HG03064 (cell line): ENCODE results near the gene SLC66A2.

Experiments used
- ATAC-seq: cut with Tn5 transposase; IDR thresholded peaks from one replicate; pipeline ENCODE4 v1.9.1; 2021; ENCODE audit warnings: low read depth; ENCODE audit not compliant: unreplicated experiment

Gene SLC66A2

DNA sequence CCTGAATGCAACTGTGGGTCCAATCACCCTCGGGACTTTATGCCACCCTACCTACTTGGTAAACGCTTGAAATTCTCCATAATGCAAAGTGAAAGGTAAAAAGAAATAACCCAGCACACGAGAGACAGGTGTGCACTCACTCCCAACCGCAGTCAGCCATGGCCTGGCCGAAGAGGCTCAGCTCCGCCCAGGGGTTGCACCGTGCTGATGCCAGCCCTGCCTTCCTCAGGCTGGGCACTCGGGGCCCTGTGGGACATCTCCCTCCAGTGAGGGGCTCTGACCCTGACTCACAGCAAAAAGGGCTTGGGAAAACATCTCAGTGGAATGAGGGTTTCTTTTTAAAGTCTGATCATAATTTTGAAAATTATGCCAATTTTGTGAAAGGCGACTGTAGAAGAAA is 13.3 kb downstream of the SLC66A2 start:
- no peak for ATAC-seq

DNA sequence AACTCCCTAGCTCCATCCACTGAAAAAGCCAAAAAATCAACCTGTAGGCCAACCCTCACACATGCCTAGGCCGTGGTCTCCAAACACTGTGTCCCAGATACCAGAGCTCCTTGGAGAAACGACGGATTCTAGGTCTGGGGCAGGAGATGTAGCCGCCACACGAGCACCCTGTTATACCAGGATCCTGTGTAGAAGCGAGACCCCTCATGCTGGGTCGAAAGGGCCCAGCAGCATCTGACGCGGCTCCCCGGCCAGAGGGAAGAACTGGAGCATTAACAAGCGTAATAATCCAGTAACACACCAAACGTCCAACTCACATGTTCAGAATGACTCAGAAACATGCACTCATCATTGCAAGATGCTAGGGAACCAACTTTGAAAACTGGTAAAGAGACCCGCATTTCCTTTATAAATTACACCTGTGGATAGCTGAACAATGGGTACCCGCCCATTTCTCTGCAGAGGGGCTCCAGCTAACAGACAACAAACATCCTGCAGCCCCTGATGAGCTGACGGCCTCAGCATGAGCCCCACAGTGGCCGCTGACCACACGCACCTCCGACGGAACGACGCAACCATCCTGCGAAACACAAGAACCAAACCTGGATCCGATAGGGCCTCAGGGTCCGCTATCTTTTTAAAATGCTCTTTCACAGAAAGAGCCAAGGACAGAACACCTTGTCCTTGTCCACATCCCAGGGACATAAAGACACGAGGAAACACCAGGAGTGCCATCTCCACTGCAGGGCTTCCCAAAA is 14.2 kb downstream of the SLC66A2 start:
- ATAC-seq: no peak

DNA sequence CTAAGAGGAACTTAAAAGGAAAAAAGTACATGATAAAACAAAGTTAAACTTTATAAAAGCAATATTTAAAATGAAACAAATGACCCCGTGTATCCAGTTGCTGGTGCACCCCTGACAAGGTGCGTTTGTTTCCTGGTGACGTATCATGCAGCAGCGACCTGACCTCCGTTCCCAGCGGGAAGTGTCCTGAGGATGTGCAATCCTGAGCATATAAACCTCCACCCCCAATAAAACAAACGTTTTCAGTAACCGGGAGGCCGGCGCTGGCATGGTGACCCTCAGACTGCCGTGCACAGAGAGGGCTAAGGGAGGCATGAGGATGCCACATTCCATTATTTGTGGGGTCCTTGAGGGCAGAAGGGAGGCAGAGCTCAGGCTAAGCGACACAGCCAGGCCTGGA is 14.8 kb downstream of the SLC66A2 start:
- no peak for ATAC-seq

DNA sequence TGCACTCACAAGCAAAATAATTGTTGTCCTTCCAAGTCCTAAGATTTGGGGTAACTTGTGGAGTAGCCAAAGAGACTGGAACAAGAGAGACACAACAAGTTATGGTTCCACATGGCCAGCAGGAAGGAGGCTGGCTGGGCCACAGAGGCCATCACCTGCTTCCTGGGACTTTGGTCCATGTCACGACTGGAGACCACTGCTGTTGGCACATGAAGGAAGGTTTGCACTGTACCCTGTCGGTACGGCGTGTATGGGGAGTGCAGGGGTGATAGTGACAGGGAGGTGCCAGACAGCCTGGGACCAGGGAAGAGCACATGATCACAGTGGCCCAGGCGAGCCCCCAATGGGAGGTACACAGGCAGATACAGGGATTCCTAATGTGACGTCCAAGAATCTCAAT is 15.5 kb downstream of the SLC66A2 start:
- ATAC-seq: no peak

DNA sequence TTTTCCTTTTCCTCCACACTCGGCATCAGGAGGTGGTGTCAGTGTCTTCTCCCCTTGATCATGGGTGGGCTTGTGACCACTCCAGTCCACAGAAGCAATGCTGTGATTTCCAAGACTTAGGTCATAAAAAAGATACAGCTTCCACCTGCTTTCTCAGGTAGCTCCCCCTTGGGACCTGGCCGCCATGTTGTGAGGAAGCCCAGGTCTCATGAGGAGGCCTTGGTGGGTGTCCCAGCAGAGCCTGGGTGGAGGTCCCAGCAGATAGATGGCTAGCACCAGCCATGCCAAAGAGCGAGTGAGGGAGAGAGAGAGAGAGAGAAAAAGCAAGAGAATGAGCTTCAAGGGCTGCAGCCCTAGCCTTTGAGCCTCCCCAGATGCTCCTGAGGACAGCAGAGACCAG is 16.0 kb downstream of the SLC66A2 start:
- ATAC-seq: no peak

DNA sequence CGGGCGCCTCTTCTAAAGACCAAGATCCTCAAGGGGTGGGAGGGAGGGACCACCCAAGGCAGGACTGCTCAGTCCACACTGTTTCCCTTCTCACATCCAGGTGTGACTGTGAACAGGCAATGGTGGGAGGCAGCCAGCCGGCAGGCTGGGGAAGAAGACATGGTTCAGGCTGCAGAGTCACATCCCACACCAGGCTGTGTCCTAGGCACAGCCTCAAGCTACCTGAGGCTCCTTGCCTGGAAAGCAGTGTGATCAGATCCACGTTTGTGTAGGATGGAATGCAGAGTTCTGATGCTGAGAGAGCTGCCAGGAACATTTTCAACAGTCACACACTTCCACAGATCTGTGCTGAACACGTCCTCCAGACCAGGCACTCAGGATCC is 16.4 kb downstream of the SLC66A2 start:
- no peak for ATAC-seq

DNA sequence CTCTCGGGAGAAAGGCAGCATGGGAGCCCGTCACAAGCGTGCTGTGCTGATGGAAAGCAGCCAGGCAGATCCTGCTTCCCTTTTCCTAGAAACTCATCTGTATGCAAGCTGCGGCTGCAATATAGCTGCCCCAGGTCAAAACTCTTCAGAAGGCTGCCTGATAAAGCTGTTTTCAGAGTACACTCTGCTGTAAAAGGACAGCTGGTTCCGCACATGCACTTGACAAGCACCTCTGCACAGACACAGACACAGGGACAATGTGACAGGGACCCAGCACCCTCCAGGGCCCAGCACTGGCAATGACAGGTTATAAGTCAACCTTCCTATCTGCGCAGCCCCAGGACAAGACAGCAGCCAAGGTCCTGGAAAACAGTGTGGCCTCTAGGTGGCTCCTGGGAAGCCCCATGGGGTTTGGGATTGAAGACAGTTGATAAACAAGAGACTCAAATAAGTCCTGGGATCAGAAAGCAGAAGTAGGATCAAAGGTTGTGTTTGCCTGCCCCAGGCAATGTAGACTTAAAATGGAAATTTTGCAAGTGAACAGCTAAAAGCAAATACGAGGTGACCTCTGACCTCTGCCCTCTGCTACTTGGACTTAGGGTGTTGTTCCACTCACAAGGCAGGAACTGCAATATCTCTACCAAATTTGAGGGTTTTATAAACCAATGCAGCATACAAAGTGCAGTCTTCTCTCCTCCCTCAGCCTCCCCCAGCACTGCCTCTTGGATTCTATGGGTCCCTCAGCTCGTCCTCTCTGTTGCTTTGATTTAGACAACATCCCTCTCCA is 16.9 kb downstream of the SLC66A2 start:
- no peak for ATAC-seq

DNA sequence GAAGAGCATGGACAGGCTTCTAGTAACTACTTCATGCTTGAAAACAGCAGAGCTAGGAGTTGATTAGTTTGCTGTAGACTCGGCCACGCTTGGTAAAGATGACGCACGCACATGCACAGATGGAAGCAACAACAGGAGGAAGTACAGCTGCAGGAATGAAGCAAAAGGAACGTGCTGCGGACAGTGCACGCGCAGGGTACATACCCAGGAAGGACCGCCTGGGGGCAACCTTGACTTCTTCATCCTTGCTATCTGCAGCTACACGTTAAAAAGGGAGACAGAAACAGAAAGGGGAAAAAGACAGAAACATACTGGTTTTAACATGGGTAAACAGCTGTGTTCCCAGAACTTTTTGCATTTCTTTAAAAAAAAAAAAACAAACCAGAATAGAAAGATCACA is 17.7 kb downstream of the SLC66A2 start:
- ATAC-seq: no peak

DNA sequence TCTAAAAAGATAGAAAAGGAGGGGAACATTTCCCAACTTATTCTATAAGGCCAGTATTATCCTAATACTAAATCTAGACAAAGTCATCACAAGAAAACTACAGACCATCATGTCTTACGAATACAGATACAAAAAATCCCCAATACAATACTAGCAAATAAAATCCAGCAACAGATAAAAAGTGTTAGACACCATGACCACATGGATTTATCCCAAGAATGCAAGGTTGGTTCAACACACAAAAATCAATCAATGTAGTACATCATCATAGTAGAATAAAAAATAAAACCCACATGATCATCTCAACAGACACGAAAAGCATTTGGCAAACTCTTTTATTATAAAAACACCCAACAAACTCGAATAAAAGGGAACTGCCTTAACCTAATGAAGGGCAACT is 18.5 kb downstream of the SLC66A2 start:
- no peak for ATAC-seq

DNA sequence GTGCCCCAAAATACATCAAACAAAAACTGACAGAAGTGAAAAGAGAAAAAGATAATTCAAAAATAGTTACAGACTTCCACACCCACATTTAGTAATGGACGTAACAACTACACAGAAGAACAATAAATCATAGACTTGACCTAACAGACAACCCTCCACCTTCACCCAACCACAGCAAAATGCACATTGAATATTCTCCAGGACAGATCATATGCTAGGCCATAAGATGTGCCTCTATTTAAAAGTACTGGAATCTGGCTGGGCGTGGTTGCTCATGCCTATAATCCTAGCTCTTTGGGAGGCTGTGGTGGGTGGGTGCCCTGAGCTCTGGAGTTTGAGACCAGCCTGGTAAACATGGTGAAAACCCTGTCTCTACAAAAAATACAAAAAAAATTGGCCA is 20.0 kb downstream of the SLC66A2 start:
- no peak for ATAC-seq

DNA sequence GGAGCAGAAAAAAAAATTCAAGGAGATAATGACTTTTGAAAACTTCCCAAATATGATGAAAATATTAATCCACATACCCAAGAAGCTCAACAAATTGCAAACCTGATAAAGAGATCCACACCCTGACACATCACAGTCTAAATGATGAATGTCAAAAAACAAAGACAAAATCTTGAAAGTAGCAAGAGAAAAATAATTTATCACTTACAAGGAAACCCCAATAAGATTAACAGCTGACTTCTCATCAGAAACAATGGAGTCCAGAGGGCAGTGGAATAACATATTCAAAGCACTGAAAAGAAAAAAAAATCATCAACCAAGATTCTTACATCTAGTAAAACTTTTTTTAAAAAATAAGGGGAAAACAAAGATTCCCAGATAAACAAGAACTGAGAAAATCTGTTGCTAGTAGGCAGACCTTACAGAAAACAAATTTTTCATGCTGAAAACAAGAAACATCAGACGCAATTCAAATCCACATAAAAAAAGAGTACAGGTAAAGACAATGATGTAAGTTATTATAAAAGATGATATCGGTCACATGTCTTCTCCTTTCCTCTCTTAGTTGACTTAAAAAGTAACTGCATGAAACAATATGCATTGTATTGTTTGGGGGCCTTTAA is 21.3 kb downstream of the SLC66A2 start:
- ATAC-seq: no peak

DNA sequence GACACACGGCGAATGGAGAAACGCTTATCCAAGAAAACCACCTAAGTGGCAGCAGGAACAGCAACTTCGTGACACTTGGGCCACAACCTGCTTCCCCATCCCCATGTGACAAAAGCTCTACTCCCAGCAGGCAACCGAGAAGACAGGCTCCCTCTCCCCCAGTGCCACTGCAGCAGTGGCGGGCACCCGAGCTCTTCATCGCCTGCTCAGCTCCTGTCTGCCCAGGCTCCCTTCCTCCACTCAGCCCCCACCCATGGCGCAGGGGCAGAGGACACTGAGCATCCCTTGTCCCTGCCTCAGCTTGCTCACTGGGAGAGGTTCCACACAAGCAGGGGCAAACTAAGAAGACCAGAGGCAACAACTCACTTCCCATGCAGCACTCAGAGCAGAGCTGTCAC is 22.9 kb downstream of the SLC66A2 start:
- ATAC-seq: no peak

DNA sequence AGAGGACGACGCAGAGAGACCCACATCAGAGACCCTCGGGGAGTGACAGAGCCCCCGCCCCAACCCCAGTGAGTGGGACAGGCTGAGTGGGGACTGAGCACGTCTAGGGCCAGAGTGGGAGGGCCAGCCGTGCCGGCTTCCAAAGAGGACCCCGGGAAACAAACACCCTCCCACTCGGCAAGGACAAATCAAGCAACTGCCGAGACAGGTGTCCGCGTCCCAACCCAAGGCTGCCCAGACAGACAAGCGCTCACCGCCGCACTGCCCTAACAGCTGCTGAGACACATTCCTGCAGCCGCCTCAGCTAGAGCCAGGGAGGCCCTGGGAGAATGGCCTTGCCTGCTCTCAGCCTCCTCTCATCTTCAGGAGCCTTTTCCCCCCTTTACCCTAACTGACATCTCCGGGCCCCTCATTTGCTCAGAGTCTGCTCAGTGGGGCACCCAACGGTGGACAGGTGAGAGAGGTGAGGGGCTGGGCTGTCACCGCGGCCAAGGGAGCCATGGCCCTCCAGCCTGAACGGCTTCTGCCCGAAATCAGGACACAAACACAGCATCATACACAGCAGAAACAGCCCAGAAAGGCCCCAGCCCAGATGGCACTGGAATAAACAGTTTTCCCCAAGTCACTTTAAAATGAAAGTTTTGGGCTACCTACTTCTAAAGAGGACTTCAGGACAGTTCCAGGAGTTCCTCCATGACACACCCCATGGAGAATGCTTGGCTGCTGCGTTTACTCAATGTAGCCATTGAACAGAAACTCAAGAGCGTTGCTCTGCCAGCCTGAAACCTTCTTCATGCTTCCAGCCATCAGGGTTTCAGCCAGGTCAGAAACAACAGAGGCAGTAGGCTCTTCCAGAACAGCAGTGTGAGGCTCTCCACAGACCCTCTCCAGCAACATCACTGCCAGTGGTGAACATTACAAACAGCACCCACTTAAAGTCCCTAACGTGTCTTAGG is 23.6 kb downstream of the SLC66A2 start:
- no peak for ATAC-seq

DNA sequence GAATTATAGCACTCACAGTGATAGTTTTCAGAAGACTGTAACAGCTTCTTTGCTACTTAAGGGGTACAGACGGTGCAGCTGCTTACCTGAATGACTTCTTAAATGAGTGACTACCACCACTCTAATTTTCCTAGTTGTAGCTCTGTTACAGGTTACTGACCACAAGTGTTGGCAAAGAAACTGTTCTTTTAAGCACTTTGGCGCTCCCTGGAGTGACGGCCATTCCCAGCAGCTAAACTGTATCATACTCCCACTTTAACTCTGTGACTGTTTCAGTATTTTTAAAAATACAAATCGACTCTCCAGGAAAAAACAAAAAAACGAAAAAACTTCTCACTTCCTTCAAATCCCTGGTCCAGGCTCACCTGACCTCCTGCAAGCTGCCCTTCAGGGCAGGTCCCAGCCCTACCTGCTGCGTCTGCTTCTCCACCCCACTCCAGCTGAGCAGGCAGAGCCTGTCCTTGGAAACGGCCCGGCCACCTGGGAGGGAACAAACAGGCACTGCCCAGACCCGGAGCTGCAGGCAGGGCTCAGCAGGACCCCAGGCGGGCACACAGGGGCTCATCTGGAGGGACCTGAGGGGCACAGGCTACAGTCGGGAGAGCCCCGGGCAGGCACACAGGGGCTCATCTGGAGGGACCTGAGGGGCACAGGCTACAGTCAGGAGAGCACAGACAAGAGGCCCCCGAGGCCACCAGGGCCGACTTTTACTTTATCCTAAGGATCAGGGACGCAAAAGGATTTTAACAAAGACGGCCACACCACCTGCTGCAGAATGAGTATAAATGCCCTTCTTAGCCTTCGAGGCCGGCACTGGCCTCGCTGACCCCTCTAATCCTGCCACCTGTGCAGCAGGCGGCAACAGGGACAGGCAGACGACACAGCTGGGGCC is 24.5 kb downstream of the SLC66A2 start:
- ATAC-seq: no peak

DNA sequence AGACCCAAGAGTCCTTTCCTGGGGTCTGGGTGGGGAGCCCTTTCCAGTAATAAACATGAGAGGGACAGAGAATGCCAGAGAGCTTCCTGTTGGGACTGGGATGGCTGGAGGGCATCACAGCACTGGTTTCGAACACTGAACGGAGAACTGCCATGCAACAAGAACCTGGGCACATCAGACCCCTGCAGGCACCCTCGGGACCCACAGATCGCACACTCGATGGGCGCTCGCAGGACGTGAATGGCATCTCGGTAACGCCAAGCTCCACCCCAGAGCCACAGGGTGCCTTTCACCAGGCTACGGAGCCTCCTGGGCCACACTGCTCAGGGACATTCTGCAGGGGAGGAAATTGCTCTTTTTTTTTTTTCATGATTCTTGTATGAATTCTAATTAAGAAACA is 25.1 kb downstream of the SLC66A2 start:
- no peak for ATAC-seq

DNA sequence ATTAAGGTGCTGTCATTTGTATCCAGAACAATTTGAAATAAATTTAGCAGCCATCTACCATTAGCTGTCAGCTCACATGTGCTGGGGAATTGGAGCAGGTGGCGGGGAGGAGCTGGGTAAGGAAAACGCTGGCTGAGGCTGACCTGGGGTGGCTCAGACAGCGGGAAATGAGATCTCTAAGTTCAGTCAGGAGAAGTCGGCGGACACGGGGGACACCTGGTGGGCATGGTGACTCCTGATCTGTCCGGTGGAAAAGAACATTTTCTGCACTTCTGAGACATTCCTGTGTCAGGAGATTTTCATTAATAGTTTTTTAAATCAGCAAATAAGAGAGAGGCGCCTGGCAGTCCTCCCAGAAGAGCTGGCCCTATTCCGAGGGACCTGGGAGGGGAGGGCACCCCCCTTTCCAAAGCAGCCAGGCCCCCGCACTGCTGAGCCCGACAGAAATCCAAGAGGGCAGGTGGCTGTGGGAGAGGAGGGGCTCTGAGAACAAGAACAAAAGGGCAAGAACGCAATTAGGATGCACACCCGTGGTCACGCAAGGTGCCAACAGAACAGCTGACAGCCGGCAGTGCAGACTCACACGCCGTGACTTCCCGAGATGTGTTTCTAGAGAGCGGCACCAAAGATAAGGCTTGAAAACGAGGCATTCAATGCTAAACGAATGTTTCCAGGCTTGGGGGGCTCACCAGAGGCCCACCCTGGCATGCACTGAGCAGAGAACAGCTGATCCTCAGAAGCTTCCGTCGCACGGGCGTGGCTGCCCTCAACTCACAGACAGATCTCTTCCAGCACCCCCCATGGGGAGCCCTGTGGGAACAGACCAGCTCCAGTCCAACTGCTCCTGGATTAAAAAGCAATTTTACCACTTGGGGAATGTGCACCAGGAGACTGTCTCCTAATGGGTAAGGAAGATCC is 26.4 kb downstream of the SLC66A2 start:
- no peak for ATAC-seq

DNA sequence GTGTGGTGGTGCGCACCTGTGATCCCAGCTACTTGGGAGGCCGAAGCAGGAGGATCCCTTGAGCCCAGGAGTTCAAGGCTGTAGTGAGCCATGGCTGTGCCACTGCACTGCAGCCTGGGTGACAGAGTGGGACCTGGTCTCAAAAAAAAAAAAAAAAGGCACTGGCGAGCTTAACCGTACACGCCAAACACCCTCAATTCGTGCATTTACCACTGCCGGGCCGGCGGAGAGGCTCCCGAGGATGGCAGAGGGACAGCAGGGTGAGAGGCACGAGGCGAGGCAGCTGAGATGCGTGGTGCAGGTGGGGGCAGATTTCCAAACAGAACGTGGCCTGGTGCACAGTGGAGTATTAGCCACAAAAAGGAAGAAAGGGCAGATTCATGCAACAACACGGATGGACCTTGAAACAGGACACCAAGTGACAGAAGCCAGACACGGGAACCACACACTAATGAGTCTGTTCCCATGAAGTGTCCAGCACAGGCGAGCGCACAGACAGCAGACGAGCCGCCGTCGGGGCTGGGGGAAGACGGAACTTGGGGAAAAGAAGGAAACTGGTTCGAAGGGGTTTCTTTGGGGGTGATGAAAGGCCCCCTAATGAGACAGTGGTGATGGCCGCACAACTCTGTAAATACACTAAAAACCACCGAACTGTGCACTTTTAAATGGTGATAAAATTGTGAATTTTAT is 27.4 kb downstream of the SLC66A2 start:
- no peak for ATAC-seq

DNA sequence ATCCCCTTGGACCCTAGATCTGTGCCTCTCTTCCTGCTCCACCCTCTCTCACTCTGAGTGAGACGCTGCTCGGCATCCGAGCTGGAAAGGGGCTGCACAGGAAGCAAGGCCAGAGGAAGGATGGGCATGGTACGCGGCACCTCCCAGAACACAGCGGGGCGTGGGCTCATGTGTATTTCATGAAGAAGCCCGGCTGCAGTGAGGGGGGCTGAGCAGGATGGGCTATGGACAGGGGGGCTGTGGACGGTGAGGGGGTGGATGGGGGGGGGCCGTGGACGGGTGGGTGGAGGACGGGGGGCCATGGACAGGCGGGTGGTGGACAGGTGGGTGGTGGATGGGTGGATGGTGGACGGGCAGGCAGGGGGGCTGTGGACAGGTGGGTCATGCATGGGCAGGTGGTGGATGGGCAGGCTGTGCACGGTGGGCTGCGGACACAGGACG is 28.5 kb downstream of the SLC66A2 start:
- no peak for ATAC-seq
